ENCODE measurements around the gene CFAP251. TPM values are rescaled to one million over a fixed set of nuclear protein-coding genes. Genes with fewer than 3 reads are reported as not detected.

The CFAP251 gene, protein sequence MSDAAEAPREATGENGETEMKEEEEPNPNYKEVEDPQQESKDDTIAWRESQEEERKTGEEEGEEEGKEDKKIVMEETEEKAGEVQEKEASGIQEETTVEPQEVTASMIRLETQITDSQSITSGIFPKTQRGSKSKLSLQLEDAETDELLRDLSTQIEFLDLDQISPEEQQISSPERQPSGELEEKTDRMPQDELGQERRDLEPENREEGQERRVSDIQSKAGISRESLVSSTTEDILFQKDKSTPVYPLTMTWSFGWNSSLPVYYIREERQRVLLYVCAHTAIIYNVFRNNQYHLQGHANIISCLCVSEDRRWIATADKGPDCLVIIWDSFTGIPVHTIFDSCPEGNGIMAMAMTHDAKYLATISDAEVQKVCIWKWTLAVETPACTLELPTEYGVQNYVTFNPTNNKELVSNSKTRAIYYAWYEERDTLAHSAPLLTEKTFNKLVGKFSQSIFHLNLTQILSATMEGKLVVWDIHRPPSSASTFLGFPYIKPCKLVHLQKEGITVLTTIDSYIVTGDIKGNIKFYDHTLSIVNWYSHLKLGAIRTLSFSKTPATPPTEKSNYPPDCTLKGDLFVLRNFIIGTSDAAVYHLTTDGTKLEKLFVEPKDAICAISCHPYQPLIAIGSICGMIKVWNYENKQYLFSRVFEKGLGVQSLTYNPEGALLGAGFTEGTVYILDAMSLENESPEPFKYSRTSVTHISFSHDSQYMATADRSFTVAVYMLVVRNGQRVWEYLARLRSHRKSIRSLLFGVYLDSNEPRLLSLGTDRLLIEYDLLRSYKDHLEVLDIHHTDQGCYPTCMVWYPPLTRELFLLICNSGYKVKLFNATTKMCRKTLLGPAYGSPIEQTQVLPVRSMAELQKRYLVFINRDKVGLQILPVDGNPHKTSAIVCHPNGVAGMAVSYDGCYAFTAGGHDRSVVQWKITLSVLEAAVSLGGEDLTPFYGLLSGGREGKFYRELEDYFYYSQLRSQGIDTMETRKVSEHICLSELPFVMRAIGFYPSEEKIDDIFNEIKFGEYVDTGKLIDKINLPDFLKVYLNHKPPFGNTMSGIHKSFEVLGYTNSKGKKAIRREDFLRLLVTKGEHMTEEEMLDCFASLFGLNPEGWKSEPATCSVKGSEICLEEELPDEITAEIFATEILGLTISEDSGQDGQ
- total RNA-seq: 3.6 and 4.3 TPM in 2 replicates

GRCh38 chr12:121917950-121918678 is at the start of gene CFAP251:
Gene CFAP251 (plus strand): TSS chr12:121918592. CDS start chr12:121921306, 2,714 bp downstream.

DNA sequence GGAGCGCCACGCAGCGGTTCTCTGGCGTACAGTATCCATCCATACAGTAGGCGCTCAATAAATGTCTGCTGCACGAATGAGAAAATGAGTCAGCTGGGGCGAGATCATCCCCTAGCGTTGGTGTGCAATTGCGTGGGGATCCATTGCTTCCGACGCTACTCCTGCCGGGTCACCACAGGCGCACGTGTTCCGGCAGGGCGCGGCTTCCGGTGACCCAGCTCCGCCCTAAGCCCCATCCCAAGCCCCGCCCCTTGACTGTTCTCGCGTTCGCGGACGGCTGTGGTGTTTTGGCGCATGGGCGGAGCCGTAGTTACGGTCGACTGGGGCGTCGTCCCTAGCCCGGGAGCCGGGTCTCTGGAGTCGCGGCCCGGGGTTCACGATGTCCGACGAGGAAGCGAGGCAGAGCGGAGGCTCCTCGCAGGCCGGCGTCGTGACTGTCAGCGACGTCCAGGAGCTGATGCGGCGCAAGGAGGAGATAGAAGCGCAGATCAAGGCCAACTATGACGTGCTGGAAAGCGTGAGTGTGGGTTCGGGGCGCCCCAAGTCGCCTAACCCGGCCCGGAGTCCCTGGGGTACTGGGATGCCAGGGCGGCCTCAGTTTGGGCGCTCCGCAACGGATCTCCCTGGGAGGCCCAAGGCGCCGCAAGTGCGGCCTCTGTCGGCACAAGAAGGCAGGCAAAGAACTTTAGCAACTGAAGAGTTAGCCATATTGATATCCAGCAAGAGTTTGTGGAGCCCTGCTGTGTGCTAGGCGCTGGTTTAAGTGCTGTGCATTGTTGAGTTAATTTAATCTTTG is 29.7 kb upstream of the CFAP251 start, which contains the start of gene PSMD9:
Gene PSMD9, plus strand, starts transcription at position 313 of the 796 bp plus-strand sequence. Its CDS starts 67 bp downstream, at position 380.

DNA sequence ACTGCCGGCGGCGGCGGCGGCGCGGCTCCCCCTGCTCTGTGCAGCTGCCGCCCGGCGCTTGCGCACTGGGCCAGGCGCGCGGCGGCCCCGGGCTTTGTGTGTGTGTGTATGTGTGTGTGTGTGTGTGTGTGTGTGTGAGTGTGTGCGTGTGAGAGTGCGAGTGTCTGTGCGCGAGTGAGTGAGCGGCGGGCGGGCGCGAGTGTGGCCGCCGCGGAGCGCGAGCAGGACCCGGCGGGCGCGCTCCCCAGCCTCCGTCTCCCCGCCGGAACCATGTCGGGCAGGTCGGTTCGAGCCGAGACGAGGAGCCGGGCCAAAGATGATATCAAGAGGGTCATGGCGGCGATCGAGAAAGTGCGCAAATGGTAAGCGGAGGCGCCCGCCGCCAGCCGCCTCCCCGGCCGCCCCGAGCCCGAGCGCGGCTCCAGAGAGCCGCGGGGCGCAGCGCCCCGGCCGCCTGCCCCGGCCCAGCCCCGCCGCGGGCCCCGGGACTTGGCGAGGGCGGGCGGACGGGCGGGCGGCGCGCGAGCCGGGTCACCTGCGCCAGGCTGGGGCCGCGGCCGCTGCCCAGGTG is 103.5 kb downstream of the CFAP251 start, which contains the start of gene BCL7A:
Gene BCL7A, plus strand, starts transcription at position 63 of the 571 bp plus-strand sequence. Its CDS starts 208 bp downstream, at position 271.

Small RNA genes lying within 50 kb of the gene (small RNA-seq; reads per million reads assigned to genes)
- gene AC069503.3: not detected
- not detected for gene RF00017
- gene RNU7-170P: not detected

Other genes with a start within 250 kb of the CFAP251 start
- gene MORN3, start 248.9 kb upstream of the CFAP251 start, total RNA-seq: 0.29 and 0.80 TPM in 2 replicates
- gene TMEM120B, start 205.8 kb upstream of the CFAP251 start, total RNA-seq: 6.3 and 11.8 TPM in 2 replicates
- 17.0 and 18.2 TPM in 2 replicates for gene RHOF, start 124.9 kb upstream of the CFAP251 start, total RNA-seq
- 5.7 and 8.0 TPM in 2 replicates for gene SETD1B, start 114.6 kb upstream of the CFAP251 start, total RNA-seq
- gene HPD, start 59.7 kb upstream of the CFAP251 start, total RNA-seq: not detected in 2 replicates
- 41.2 and 59.0 TPM in 2 replicates for gene PSMD9, start 29.8 kb upstream of the CFAP251 start, total RNA-seq
- 7.0 and 10.6 TPM in 2 replicates for gene BCL7A, start 103.3 kb downstream of the CFAP251 start, total RNA-seq
- gene MLXIP, start 160.2 kb downstream of the CFAP251 start, total RNA-seq: 28.8 and 32.8 TPM in 2 replicates